Muscle of leg (tissue), 11 donors: ENCODE measurements around the gene TUBB. TPM values are rescaled to one million over a fixed set of nuclear protein-coding genes. Genes with fewer than 3 reads are reported as not detected.
"Not testable (repeated sequence)": the region's sequence is repeated elsewhere in the genome, so short reads cannot be mapped to it uniquely, and the experiment has no call there.

Experiments
- DNase-seq: peaks from one replicate; pipeline ENCODE4 v3.0.0; 2013
- H3K27ac ChIP-seq: one replicate; pipeline ENCODE4 v1.5.1; 2013; ENCODE audit warnings: mild to moderate bottlenecking, low read length, control low read depth
- H3K27me3 ChIP-seq: one replicate; pipeline ENCODE4 v1.6.1; 2013; ENCODE audit warnings: low read length; ENCODE audit not compliant: control insufficient read depth, insufficient read depth
- H3K36me3 ChIP-seq: one replicate; pipeline ENCODE4 v1.6.1; 2013; ENCODE audit warnings: low read length; ENCODE audit not compliant: control insufficient read depth, insufficient read depth
- H3K4me1 ChIP-seq: one replicate; pipeline ENCODE4 v1.6.1; 2013; ENCODE audit warnings: low read length; ENCODE audit not compliant: control insufficient read depth, insufficient read depth
- H3K4me3 ChIP-seq: one replicate; pipeline ENCODE4 v1.5.1; 2013; ENCODE audit warnings: low read length, control low read depth
- H3K9me3 ChIP-seq: replicated peaks from 2 replicates; pipeline ENCODE4 v1.6.1; 2013; ENCODE audit warnings: low read depth, low read length; ENCODE audit not compliant: control insufficient read depth
- WGBS: methylation state at CpG from one replicate; pipeline ENCODE4 v1.1.5; 2013; ENCODE audit warnings: missing lambda C conversion rate; ENCODE audit not compliant: insufficient coverage; 5-methylcytosine and 5-hydroxymethylcytosine counted together
- polyA plus RNA-seq, 8 donors: library from polyadenylated mRNA; unstranded; fragments of 120-200 nt; gene quantifications; one replicate each; pipeline versions ENCODE4 v1.2.1 to v1.2.3, GENCODE V29; 2013; ENCODE audit warnings: inconsistent platforms in 1 of 8, low replicate concordance in 1 of 8; ENCODE audit not compliant: insufficient read length in 8 of 8, insufficient read depth in 1 of 8
- total RNA-seq: library from RNA; stranded (reverse); fragments of 120-200 nt; gene quantifications from one replicate; pipeline ENCODE4 v1.2.4, GENCODE V29; 2013

TUBB gene
- total and polyA plus RNA-seq, 9 donors = 403 to 1,098 (median 965) TPM

DNA sequence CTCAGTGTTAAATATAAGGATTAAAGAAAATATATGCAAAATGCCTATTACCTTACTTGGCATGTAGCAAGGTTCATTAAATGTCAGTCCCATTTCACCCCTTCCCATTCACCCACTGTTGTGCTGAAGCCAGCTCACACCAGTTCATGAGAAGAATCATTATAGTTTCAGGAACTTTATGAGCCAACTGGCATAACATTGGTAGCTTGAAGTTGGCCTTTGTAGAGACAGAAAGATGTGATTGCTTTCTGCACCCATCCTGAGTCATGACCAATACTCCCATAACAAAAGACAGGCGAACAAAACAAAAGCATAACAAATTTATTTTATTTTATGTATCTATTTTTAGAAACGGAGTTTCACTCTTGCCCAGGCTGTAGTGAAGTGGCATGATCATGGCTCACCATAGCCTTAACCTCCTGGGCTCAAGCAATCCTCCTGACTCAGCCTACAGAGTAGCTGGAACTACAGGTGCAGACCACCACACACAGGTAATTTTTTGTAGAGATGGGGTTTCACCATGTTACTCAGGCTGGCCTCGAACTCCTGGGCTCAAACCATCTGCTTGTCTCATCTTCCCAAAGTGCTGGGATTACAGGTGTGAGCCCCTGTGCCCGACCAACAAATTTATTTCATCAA, 41.8 kb downstream of the TUBB start:
- Histone ChIP-seq H3K4me3 (no peak overlapping the region), H3K27ac (no peak overlapping the region), H3K36me3 (no peaks in the 10 kb centered on the region), H3K4me1 (peaks cover 14% of the 10 kb centered on the region), H3K27me3 (no peaks in the 10 kb centered on the region), H3K9me3 (no peaks in the 10 kb centered on the region)
- 100% methylated on average over 1 of the region's 4 CpGs for WGBS
- no peak for DNase-seq

DNA sequence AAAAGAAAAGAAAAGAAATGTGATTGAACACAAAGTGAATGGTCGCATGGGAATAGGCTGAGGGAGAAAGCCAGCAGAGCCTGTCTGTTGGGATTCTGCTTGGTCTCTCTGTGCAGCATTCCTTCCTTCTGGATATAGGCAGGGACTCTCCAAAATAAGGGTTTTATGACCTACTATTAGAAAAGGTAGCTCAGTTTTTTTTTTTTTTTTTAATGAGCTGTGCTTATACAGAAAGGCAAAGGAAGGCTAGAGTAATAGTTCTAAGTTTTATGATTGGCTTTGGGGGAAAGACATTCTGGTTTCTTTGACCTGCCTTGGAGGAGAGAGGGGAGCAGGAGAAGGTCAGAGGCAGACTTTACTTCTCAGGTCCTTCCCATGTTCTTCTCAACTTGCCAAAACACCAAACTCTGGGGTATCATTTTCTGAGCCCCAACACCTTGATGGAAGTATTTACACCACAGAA, 43.0 kb downstream of the TUBB start:
- WGBS = 89% methylated on average over 1 of the region's 1 CpG

DNA sequence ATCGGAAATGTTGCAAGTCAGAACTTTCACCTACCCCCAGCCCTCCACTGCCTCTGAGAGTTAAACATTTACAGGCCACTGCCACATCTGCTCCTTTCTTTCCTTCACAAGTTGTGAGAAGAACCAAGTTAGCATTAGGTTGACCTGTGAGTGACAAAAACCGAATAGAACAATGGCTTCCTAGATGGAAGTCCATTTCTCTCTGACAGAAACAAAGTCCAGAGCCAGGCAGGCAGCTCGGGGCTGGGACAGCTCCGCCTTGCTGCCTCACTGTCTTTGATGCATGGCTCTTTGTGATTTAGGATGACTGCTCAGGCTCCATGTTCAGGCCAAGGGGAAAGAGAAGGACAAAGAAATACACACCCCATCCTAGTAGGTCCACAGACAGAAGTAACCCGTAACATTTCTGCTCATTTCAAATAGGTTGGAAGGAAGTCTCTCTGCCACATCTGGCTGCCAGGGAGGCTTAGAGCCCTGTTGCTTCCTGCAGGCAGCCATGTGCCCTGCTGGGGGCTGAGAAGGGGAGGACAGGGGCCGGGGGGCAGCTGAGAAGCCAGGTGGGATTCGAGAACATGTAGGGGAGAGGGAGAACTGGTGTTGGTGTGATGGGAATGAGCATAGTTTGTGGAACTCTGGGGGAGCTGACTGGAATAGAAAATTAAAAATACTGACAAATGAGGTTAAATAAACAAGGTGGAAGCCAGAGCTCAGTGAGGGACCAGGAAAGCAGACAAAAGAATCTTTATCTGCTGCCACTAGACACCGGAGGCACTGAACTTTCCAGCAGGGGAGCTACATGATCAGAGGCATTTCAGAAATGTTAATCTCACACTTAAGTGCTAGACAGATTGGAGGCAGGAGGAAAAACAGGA, 43.7 kb downstream of the TUBB start:
- WGBS = 49% methylated on average over 4 of the region's 8 CpGs
- Histone ChIP-seq H3K27ac (no peak overlapping the region), H3K4me1 (peaks cover 15% of the 10 kb centered on the region), H3K9me3 (no peaks in the 10 kb centered on the region), H3K4me3 (no peak overlapping the region), H3K36me3 (no peaks in the 10 kb centered on the region), H3K27me3 (no peaks in the 10 kb centered on the region)
- no peak for DNase-seq

More for the DNA sequence above, 43.0 kb downstream of the TUBB start:
- Histone ChIP-seq H3K4me1 (peaks cover 14% of the 10 kb centered on the region), H3K9me3 (no peaks in the 10 kb centered on the region), H3K4me3 (no peak overlapping the region), H3K27me3 (no peaks in the 10 kb centered on the region), H3K36me3 (no peaks in the 10 kb centered on the region), H3K27ac (no peak overlapping the region)
- no peak for DNase-seq

GRCh38 chr6:30764490-30765043, 44.4 kb downstream of the TUBB start:
- H3K4me3 ChIP-seq, H3K27ac ChIP-seq, H3K36me3 ChIP-seq, DNase-seq, H3K27me3 ChIP-seq, H3K9me3 ChIP-seq: not testable (repeated sequence)
- WGBS = 76% methylated on average over 6 of the region's 13 CpGs
- H3K4me1 ChIP-seq = peaks cover 21% of the 10 kb centered on the region

GRCh38 chr6:30765495-30765894, 45.3 kb downstream of the TUBB start:
- H3K9me3 ChIP-seq, DNase-seq, H3K4me3 ChIP-seq, H3K27me3 ChIP-seq, H3K27ac ChIP-seq, H3K36me3 ChIP-seq: not testable (repeated sequence)
- no CpG with 5 or more reads among the region's 1 CpG for WGBS
- H3K4me1 ChIP-seq = peaks cover 19% of the 10 kb centered on the region

DNA sequence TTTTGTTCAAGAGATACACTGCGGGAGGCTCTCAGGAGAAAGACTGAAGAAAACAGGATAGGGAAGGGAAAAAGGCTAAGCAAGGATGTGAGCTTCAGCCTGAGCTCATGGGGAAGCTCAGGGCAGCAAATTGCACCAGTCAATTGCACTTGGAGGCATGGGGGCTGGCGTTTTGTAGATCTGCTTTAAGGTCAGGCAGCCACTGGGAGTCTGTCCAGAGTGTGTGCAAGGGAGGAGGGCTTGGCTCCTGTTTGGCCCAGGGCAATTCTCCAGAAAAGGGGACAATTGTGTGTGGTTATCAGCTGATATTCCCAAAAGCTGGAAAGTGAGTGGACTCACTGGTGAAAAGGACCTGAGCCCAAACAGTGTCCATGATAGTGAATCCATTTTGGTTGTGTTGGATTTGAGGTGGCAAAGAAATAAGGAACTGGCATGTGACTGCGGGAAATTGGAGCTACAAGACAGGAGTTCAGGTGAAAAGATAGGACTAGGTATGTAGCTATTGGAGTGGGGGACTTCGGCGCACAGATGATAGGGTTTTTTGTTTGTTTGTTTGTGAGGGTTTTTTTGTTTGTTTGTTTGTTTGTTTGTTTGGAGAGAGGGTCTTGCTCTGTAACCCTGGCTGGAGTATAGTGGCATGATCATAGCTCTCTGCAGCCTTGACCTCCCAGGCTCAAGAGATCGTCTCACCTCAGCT, 46.5 kb downstream of the TUBB start:
- H3K27me3 ChIP-seq = no peaks in the 10 kb centered on the region
- no peaks in the 10 kb centered on the region for H3K36me3 ChIP-seq
- H3K27ac ChIP-seq = no peak overlapping the region
- WGBS = 65% methylated on average over 4 of the region's 6 CpGs
- no peak for DNase-seq
- no peak overlapping the region for H3K4me3 ChIP-seq
- peaks cover 19% of the 10 kb centered on the region for H3K4me1 ChIP-seq
- H3K9me3 ChIP-seq = no peaks in the 10 kb centered on the region

DNA sequence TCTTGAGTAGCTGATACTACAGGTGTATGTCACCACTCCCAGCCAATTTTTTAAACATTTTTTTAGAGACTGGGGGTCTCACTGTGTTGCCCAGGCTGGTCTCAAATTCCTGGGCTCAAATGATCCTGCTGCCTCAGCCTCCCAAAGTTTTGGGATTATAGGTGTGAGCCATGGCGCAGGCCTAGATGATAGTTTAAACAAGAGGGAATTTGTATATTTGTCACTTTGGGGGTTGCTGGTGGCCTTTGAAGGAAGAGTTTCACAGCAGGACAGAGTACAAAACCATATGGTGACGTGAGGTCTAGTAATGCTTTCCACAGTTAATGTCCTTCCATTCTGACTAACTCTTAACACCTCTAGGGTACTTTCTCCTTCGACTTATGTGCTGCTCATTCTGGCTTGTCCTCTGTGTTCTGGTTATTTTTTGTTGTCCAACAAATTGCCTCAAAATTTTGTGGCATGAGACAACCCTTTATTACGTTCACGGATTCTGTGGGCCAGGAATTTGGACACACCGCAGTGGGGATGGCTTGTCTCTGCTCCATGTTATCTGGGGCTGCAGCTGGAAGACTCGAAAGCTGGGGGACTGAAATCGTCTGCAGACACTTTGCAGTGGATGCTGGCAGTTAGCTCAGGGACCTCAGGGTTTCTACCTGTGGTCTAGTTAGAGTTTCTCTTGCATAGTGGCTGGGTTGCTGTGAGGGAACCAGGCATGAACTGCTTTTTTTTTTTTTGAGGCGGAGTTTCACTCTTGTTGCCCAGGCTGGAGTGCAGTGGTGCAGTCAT, 47.2 kb downstream of the TUBB start:
- peaks cover 19% of the 10 kb centered on the region for H3K4me1 ChIP-seq
- no peaks in the 10 kb centered on the region for H3K27me3 ChIP-seq
- WGBS = 76% methylated on average over 7 of the region's 9 CpGs
- no peak overlapping the region for H3K27ac ChIP-seq
- no peaks in the 10 kb centered on the region for H3K36me3 ChIP-seq
- H3K9me3 ChIP-seq = no peaks in the 10 kb centered on the region
- DNase-seq = no peak
- H3K4me3 ChIP-seq = no peak overlapping the region

- H3K9me3 ChIP-seq = no peaks in the 10 kb centered on the region
- WGBS = no CpG with 5 or more reads among the region's 1 CpG
- no peak overlapping the region for H3K27ac ChIP-seq
- no peak overlapping the region for H3K4me3 ChIP-seq
- H3K36me3 ChIP-seq = no peaks in the 10 kb centered on the region
- no peak for DNase-seq
- H3K27me3 ChIP-seq = no peaks in the 10 kb centered on the region
- peaks cover 19% of the 10 kb centered on the region for H3K4me1 ChIP-seq
These were observed 47.8 kb downstream of the TUBB start for GRCh38 chr6:30767944-30768301.

GRCh38 chr6:30768634-30769087, 48.5 kb downstream of the TUBB start:
- H3K36me3 ChIP-seq = no peaks in the 10 kb centered on the region
- DNase-seq = no peak
- no peak overlapping the region for H3K27ac ChIP-seq
- H3K4me3 ChIP-seq = no peak overlapping the region
- H3K9me3 ChIP-seq = no peaks in the 10 kb centered on the region
- peaks cover 17% of the 10 kb centered on the region for H3K4me1 ChIP-seq
- 100% methylated on average over 1 of the region's 4 CpGs for WGBS
- H3K27me3 ChIP-seq = no peaks in the 10 kb centered on the region
